GM10266 (cell line): ENCODE measurements around the gene MOG.

Experiments used
- DNase-seq: peaks from one replicate; pipeline ENCODE4 v3.0.0; 2012; ENCODE audit errors: extremely low spot score
- TF ChIP-seq, protein P1 (sequence below): IDR thresholded peaks from 2 replicates; pipeline ENCODE4 v1.5.1; 2012; ENCODE audit warnings: mild to moderate bottlenecking, low read depth; ENCODE audit not compliant: control insufficient read depth, insufficient read depth; ENCODE audit errors: missing control alignments

The MOG gene

DNA sequence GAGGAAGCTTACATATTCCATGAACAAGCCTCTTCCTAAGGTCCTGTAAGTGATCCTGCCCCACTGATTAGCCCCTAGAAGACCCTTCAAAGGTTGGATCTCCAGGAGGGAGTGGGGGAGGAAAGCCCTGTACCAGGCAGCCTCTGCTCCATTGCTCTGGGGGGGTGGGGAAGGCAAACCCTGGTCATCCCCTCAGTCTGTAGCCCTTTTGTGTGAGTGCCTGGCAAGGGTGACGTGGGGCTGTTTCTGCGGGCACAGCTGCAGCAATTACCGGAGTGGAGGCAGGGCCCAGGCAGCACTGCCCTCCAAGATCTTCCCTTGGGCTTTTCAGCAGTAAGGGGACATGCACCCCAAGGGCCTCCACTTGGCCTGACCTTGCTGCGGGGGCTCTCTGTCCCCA lies at the start of gene MOG:
Gene MOG (plus strand): TSS at position 295 of the 400 bp plus-strand sequence. CDS start 118 bp downstream, outside the sequence.
- no peak for DNase-seq

GRCh38 chr6:29608131-29608530 lies 48.8 kb upstream of the MOG start:
- TF ChIP-seq, protein P1, sequence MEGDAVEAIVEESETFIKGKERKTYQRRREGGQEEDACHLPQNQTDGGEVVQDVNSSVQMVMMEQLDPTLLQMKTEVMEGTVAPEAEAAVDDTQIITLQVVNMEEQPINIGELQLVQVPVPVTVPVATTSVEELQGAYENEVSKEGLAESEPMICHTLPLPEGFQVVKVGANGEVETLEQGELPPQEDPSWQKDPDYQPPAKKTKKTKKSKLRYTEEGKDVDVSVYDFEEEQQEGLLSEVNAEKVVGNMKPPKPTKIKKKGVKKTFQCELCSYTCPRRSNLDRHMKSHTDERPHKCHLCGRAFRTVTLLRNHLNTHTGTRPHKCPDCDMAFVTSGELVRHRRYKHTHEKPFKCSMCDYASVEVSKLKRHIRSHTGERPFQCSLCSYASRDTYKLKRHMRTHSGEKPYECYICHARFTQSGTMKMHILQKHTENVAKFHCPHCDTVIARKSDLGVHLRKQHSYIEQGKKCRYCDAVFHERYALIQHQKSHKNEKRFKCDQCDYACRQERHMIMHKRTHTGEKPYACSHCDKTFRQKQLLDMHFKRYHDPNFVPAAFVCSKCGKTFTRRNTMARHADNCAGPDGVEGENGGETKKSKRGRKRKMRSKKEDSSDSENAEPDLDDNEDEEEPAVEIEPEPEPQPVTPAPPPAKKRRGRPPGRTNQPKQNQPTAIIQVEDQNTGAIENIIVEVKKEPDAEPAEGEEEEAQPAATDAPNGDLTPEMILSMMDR: no peak
- DNase-seq: no peak

More for the DNA sequence above, at the start of gene MOG:
- TF ChIP-seq, protein P1: no peak

- TF ChIP-seq, protein P1: no peak
- no peak for DNase-seq
Observed at GRCh38 chr6:29610540-29610939, 46.4 kb upstream of the MOG start.

GRCh38 chr6:29611426-29611825 lies 45.5 kb upstream of the MOG start:
- DNase-seq: no peak
- TF ChIP-seq, protein P1: no peak

DNA sequence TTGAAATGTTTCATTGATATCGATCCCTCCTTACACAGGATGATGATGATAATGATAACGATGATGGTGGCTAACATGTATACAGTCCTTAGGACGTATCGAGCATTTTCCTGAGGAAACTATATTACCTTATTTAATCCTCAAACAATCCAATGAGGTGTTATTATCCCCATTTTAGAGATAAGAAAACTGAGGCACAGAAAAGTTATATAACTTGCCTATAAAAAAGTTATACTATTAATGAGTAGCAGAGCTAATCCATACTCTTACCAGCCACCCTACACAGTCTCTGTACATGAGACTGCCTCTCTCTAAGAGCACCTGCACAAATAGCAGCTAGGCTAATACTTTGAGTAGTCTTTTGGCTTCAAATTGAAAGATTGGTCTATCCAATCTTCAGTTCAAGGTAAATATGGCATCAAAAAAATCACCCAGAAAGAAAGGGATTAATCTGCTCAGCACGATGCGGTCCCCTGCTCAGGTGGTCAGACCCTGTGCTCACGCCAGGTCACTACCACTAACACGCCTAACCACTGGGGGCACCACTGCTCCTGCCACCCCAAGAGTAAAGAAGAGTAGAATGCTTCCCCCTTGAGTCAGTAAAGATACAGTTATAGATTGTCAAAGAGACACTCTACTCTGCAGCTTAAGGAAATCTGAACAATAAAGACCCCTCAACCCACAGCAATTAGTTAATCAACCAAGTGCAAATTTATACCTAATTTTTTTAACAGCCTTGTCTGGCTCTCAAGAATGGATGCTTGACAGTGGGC lies 38.9 kb upstream of the MOG start:
- DNase-seq: no peak
- TF ChIP-seq, protein P1: peak; percentile 35

- TF ChIP-seq, protein P1: no peak
- no peak for DNase-seq
Observed at GRCh38 chr6:29619578-29620160, 37.2 kb upstream of the MOG start.

- TF ChIP-seq, protein P1: no peak
- no peak for DNase-seq
Observed at GRCh38 chr6:29620630-29621029, 36.3 kb upstream of the MOG start.
